GM12874 (cell line): ENCODE data around the gene BCLAF3.

Experiments
- CTCF ChIP-seq: IDR thresholded peaks from 2 replicates; pipeline ENCODE4 v1.5.1; 2011; ENCODE audit warnings: low read depth, mild to moderate bottlenecking, control low read depth, low read length, moderate library complexity; ENCODE audit not compliant: insufficient read depth

Gene BCLAF3

GRCh38 chrX:20001588-20001987 lies 10.7 kb upstream of the BCLAF3 start:
- no peak for TF ChIP-seq CTCF

- TF ChIP-seq CTCF = no peak
These were observed 473 bp upstream of the BCLAF3 start for GRCh38 chrX:19991350-19991718.

GRCh38 chrX:19990151-19990555 lies 708 bp downstream of the BCLAF3 start:
- no peak for TF ChIP-seq CTCF

GRCh38 chrX:19987856-19988255 lies 3.0 kb downstream of the BCLAF3 start:
- no peak for TF ChIP-seq CTCF

- no peak for TF ChIP-seq CTCF
These were observed 4.3 kb downstream of the BCLAF3 start for GRCh38 chrX:19986531-19986930.

GRCh38 chrX:19981947-19982346 lies 8.9 kb downstream of the BCLAF3 start:
- TF ChIP-seq CTCF = no peak

- no peak for TF ChIP-seq CTCF
These were observed 15.0 kb downstream of the BCLAF3 start for GRCh38 chrX:19975845-19976244.

- TF ChIP-seq CTCF = no peak
These were observed 17.9 kb downstream of the BCLAF3 start for GRCh38 chrX:19972984-19973383.
